ENCODE measurements around the gene GIMD1.
"Not testable (repeated sequence)": the region's sequence is repeated elsewhere in the genome, so short reads cannot be mapped to it uniquely, and the experiment has no call there.

Gene GIMD1

DNA sequence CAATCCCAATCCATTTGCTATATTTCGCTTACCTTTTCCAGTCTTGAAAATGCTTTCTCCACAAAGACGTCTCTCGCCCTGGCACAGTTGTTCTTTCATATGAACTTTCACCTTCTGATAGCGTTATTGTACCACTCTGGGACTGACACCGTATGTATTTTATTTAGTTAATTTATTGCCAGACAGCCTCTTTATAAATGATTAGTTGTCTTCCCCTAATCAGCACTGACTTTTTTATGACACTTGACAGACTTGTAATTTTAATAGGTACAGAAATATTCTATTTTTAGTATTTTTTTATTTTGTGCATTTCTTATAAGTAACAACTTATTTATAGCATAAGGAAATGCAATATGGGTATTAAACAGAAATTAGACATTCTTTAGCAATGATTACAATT is at the start of gene GIMD1:
GIMD1 (minus strand) TSS at position 101 of the 400 bp plus-strand sequence. CDS start 1,343 bp downstream, outside the sequence.
- no peak for DNase-seq (ENCODE audit: low read depth)
- TF ChIP-seq, protein P1, sequence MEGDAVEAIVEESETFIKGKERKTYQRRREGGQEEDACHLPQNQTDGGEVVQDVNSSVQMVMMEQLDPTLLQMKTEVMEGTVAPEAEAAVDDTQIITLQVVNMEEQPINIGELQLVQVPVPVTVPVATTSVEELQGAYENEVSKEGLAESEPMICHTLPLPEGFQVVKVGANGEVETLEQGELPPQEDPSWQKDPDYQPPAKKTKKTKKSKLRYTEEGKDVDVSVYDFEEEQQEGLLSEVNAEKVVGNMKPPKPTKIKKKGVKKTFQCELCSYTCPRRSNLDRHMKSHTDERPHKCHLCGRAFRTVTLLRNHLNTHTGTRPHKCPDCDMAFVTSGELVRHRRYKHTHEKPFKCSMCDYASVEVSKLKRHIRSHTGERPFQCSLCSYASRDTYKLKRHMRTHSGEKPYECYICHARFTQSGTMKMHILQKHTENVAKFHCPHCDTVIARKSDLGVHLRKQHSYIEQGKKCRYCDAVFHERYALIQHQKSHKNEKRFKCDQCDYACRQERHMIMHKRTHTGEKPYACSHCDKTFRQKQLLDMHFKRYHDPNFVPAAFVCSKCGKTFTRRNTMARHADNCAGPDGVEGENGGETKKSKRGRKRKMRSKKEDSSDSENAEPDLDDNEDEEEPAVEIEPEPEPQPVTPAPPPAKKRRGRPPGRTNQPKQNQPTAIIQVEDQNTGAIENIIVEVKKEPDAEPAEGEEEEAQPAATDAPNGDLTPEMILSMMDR (IDR thresholded peaks at IDR 0.05; ENCODE audit: insufficient read depth, low read depth, low read length, missing control alignments), result no peak
- H3K4me3 ChIP-seq (ENCODE audit: low read length), result no peak within 1 kb of the TSS

DNA sequence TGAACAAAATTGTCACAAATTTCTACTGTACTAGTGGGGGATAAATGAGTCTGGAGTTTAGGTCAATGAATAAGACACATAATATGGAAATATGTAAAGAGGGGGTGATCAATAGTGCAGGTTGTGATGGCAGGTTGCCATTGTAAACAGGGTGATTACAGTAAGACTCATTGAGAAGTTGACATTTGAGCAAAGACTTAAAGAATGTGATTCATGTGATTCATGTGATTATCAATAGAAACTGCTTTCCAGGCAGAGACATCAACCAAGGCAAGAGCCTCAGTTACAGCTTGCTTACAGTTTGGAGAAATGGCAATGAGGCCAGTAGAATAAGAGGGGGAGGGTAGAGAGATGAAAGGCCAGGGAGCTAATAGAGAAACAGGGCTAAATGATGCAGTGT is 45.8 kb upstream of the GIMD1 start:
- DNase-seq (ENCODE audit: low read depth), result peak; percentile 66
- TF ChIP-seq, protein P1 (IDR thresholded peaks at IDR 0.05; ENCODE audit: insufficient read depth, low read depth, low read length, missing control alignments), result no peak
- H3K4me3 ChIP-seq (ENCODE audit: low read length), result no peak overlapping the region

DNA sequence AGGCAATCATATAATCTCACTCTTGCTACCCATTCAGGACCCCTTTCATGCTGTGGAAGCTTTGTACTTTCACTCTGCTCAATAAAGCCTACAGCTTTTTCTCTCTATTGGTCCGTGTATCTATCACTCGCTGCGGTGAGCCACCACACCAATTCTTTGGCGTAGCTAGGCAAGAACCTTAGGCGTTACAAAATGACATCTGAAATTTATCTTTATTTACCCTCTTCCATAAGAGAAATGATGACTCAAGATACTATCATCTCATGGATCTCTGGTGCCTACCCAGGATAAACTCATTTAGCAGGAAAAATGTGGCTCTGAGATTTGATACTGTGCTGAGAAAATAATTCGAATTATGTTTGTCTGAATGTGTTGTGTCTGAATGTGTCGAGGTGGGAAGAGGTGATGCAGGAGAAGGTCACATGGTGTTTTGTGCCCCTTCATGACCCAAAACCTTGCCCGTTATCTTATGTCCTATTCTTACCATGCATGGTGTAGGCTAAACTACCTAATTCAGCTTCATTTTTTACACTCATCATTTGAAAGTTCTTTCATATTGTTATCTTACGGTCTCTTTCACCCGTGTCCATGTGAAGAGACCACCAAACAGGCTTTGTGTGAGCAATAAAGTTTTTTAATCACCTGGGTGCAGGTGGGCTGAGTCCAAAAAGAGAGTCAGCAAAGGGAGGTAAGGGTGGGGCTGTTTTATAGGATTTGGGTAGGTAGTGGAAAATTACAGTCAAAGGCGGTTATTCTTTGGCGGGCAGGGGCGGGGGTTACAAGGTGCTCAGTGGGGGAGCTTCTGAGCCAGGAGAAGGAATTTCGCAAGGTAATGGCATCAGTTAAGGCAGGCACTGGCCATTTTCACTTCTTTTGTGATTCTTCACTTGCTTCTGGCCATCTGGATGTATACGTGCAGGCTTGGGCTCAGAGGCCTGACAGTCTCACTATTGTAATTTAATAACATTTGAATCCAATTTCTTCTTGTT is 41.6 kb upstream of the GIMD1 start:
- DNase-seq (ENCODE audit: low read depth), result no peak
- TF ChIP-seq, protein P1 (IDR thresholded peaks at IDR 0.05; ENCODE audit: insufficient read depth, low read depth, low read length, missing control alignments), result no peak
- no peak overlapping the region for H3K4me3 ChIP-seq (ENCODE audit: low read length)

DNA sequence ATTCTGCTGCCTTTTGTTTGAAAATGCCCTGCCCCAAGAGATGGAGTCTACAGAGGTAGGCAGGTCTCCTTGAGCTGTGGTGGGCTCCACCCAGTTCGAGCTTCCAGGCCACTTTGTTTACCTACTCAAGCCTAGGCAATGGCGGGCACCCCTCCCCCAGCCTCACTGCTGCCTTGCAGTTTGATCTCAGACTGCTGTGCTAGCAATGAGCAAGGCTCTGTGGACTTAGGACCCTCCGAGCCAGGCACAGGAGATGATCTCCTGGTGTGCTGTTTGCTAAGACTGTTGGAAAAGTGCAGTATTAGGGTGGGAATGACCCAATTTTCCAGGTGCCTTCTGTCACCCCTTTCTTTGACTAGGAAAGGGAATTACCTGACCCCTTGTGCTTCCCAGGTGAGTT is 39.4 kb upstream of the GIMD1 start:
- H3K4me3 ChIP-seq (ENCODE audit: low read length); DNase-seq (ENCODE audit: low read depth): not testable (repeated sequence)

DNA sequence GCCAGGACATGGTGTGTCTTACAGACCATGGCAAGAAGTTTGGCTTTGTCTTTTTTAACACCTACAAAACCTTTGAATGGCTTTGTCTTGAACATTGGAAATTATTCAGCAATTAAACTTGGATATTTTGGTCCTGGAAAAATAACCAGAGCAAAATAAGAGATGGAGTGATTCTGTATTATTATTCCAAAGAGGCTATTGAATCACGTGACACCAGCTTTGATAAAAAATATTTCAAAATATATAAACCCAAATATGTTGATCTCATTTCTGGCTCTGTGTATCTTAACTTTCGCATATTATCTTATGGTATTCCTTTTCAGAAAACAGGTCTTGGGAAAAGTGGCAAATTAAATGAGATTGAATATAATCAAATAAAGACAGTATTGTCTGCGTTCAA is 32.6 kb upstream of the GIMD1 start:
- no peak for DNase-seq (ENCODE audit: low read depth)
- TF ChIP-seq, protein P1 (IDR thresholded peaks at IDR 0.05; ENCODE audit: insufficient read depth, low read depth, low read length, missing control alignments), result no peak
- H3K4me3 ChIP-seq (ENCODE audit: low read length), result no peak overlapping the region

DNA sequence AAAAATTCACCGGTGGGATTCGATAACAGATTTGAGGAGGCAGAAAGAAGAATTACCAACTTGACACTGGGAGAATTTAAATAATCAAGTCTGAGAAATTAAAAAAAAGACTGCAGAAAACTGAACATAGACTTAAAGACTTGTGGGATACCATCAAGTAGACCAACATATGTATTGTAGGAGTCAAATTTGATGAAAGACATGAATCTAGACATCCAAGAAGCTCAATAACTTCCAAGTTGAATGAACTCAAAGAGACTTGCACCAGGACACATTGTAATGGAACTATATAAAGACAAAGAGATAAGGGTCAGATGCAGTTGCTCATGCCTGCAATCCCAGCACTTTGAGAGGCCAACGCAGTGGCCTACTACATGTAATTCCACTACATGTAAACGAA is 30.3 kb upstream of the GIMD1 start:
- H3K4me3 ChIP-seq (ENCODE audit: low read length); DNase-seq (ENCODE audit: low read depth): not testable (repeated sequence)

DNA sequence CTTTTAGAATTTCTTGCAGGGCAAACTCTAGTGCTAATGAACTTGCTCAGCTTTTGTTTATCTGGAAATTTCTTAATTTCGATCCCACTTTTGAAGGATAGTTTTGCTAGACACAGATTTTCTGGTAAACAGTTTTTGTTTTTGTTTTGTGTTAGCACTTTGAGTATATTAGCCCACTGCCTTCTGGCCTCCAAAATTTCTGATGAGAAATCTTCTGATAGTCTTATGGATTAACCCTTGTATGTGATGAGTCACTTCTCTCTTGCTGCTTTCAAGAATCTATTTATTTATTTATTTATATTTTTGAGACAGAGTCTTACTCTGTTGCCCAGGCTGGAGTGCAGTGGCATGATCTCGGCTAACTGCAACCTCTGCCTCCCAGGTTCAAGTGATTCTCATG is 27.0 kb upstream of the GIMD1 start:
- TF ChIP-seq, protein P1 (IDR thresholded peaks at IDR 0.05; ENCODE audit: insufficient read depth, low read depth, low read length, missing control alignments), result no peak
- no peak for DNase-seq (ENCODE audit: low read depth)

DNA sequence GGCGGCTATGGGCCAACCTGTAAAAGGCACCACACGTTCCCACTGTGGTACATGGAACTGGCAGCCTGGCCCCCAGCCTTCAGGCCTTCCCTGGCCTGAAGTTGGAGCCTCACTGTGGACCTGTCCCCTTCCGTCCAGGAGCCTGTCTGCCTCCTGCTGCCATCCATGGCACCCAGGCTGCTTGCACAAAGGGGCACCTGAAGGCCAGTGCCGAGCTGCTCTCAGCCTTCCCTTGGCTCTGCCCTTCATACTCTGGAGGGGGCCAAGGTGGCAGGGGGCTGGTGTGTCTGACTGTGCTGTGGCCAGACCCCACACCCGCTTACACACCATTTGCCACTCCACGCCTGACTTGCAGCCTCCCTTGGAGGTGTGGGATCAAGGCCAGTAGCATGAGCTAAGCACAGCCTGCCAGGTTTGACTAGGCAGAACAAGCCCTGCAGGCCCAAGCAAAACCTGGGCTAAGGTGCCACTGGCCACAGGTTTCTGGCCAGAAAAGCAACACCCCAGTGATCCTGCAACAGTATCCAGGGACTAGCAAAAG is 17.3 kb upstream of the GIMD1 start:
- TF ChIP-seq, protein P1 (IDR thresholded peaks at IDR 0.05; ENCODE audit: insufficient read depth, low read depth, low read length, missing control alignments), result no peak
- DNase-seq (ENCODE audit: low read depth), result no peak
- no peak overlapping the region for H3K4me3 ChIP-seq (ENCODE audit: low read length)

More for the DNA sequence above, 27.0 kb upstream of the GIMD1 start:
- H3K4me3 ChIP-seq (ENCODE audit: low read length), result no peak overlapping the region

Measured in epithelial cell of esophagus (primary cell).